Mammary epithelial cell (primary cell): Measurements from ENCODE around the gene CDK3.

Experiments used
- CTCF ChIP-seq, 2 donors: IDR thresholded peaks in 1 of 2; conservative IDR thresholded peaks in 1 of 2; 2 replicates each; pipeline ENCODE4 v1.5.1; 2011 to 2012; ENCODE audit warnings: inconsistent platforms in 2 of 2, low read length in 2 of 2, mild to moderate bottlenecking in 2 of 2, control low read depth in 1 of 2, low read depth in 1 of 2; ENCODE audit not compliant: insufficient read depth in 1 of 2; ENCODE audit errors: extremely low read depth in 1 of 2
- EZH2 ChIP-seq: IDR thresholded peaks from 2 replicates; pipeline ENCODE4 v1.6.1; 2012; ENCODE audit warnings: low read length, inconsistent platforms, borderline replicate concordance

GRCh38 chr17:76014925-76015261 lies 14.2 kb downstream of the CDK3 start:
- TF ChIP-seq EZH2 (no peak), CTCF (conservative IDR thresholded peaks at IDR 0.05 in 1 of 2, IDR thresholded peaks at IDR 0.05 in 1 of 2; ENCODE audit: extremely low read depth in 1 of 2, insufficient read depth in 1 of 2, low read depth in 1 of 2, low read length in 2 of 2) (no peak)
